Osteoblast (primary cell): ENCODE results near the gene ZBTB44. TPM values are rescaled to one million over a fixed set of nuclear protein-coding genes. Genes with fewer than 3 reads are reported as not detected.
A peak's percentile ranks its signal among the peaks of the same experiment; 100 is the strongest.

ENCODE experiments used
- DNase-seq: peaks from one replicate; pipeline ENCODE4 v3.0.0; 2011; ENCODE audit warnings: low spot score, mixed read lengths; ENCODE audit not compliant: insufficient read length; ENCODE audit errors: missing footprints
- H2AFZ ChIP-seq: 2 replicates; pipeline ENCODE4 v1.6.0; 2011; ENCODE audit warnings: mild to moderate bottlenecking, low read length
- H3K27ac ChIP-seq: 2 replicates; pipeline ENCODE4 v1.5.1; 2011; ENCODE audit warnings: mild to moderate bottlenecking, low read depth, low read length, moderate library complexity
- H3K27me3 ChIP-seq: 2 replicates; pipeline ENCODE4 v1.6.0; 2012; ENCODE audit warnings: mild to moderate bottlenecking, control low read depth, inconsistent platforms, low read length, moderate library complexity; ENCODE audit not compliant: insufficient read depth
- H3K36me3 ChIP-seq: 2 replicates; pipeline ENCODE4 v1.5.1; 2011; ENCODE audit warnings: mild to moderate bottlenecking, low read length, control low read depth, moderate library complexity; ENCODE audit not compliant: insufficient read depth
- H3K4me1 ChIP-seq: 2 replicates; pipeline ENCODE4 v1.5.1; 2011; ENCODE audit warnings: mild to moderate bottlenecking, low read length, control low read depth, moderate library complexity; ENCODE audit not compliant: insufficient read depth
- H3K4me2 ChIP-seq: 2 replicates; pipeline ENCODE4 v1.6.0; 2011; ENCODE audit warnings: mild to moderate bottlenecking, low read length; ENCODE audit not compliant: insufficient read depth
- H3K4me3 ChIP-seq: fragments of 200-600 bp; sonication (generic); 3 replicates; pipeline ENCODE4 v1.5.1; 2012; ENCODE audit warnings: mild to moderate bottlenecking, low read length, inconsistent platforms; ENCODE audit not compliant: insufficient read depth
- H3K79me2 ChIP-seq: 2 replicates; pipeline ENCODE4 v1.6.0; 2012; ENCODE audit warnings: mild to moderate bottlenecking, low read length, control low read depth, inconsistent platforms; ENCODE audit not compliant: insufficient read depth
- H3K9me3 ChIP-seq: 2 replicates; pipeline ENCODE4 v1.5.1; 2011; ENCODE audit warnings: low read depth, low read length, control low read depth
- H4K20me1 ChIP-seq: 2 replicates; pipeline ENCODE4 v1.6.0; 2012; ENCODE audit warnings: mild to moderate bottlenecking, low read length, control low read depth; ENCODE audit not compliant: insufficient read depth
- total RNA-seq: library from RNA; depleted of rRNA; stranded (reverse); fragments of >200 nt; gene quantifications from 2 replicates; pipeline ENCODE4 v1.2.3, GENCODE V29; 2012
- TF ChIP-seq, protein P1 (sequence below): IDR thresholded peaks from 2 replicates; pipeline ENCODE4 v1.5.1; 2011; ENCODE audit warnings: mild to moderate bottlenecking, low read depth, low read length, moderate library complexity; ENCODE audit errors: extremely low read depth

ZBTB44 gene, protein sequence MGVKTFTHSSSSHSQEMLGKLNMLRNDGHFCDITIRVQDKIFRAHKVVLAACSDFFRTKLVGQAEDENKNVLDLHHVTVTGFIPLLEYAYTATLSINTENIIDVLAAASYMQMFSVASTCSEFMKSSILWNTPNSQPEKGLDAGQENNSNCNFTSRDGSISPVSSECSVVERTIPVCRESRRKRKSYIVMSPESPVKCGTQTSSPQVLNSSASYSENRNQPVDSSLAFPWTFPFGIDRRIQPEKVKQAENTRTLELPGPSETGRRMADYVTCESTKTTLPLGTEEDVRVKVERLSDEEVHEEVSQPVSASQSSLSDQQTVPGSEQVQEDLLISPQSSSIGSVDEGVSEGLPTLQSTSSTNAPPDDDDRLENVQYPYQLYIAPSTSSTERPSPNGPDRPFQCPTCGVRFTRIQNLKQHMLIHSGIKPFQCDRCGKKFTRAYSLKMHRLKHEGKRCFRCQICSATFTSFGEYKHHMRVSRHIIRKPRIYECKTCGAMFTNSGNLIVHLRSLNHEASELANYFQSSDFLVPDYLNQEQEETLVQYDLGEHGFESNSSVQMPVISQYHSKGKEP
- total RNA-seq, result 47.1 and 50.3 TPM in 2 replicates

DNA sequence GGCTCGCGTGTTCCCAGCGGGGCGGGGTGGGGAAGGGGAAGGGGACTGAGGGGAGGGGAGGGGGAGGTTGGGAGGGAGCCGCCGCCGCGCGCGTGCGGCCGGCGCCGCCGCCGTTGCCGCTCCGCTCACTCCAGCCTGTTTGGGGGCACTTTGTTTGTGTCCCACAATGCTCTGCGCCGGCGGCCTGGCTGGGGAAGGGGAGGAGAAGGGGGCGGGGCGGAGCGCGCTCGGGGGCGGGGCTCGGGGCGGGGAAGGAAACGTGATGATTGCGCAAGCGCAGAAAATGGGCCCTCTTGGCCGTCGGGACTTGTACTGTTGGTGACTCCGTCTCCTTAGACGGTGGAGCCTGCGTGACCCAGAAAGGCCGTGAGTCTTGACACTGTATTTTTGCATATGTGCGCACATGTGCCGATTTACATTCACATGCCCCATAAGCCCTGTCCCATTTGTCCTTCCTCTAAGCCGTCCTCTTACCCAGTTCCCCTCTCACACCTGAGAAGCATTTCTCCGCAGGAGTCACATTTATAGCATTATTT is at the start of gene ZBTB44:
TSS of gene ZBTB44 (minus strand) at position 168 of the 536 bp plus-strand sequence. CDS start 53,044 bp downstream, outside the sequence.
- Histone ChIP-seq H3K36me3 (no peaks in the 10 kb centered on the region), H3K4me3 (peak within 1 kb of the TSS; percentile 77), H4K20me1 (peaks cover 8% of the 10 kb centered on the region), H3K4me2 (peak within 1 kb of the TSS; percentile 83), H3K9me3 (peaks cover 2% of the 10 kb centered on the region), H2AFZ (peak within 1 kb of the TSS; percentile 96), H3K27ac (peak within 1 kb of the TSS; percentile 29), H3K4me1 (peaks cover 14% of the 10 kb centered on the region), H3K79me2 (peaks cover 19% of the 10 kb centered on the region), H3K27me3 (no peaks in the 10 kb centered on the region)
- TF ChIP-seq, protein P1, sequence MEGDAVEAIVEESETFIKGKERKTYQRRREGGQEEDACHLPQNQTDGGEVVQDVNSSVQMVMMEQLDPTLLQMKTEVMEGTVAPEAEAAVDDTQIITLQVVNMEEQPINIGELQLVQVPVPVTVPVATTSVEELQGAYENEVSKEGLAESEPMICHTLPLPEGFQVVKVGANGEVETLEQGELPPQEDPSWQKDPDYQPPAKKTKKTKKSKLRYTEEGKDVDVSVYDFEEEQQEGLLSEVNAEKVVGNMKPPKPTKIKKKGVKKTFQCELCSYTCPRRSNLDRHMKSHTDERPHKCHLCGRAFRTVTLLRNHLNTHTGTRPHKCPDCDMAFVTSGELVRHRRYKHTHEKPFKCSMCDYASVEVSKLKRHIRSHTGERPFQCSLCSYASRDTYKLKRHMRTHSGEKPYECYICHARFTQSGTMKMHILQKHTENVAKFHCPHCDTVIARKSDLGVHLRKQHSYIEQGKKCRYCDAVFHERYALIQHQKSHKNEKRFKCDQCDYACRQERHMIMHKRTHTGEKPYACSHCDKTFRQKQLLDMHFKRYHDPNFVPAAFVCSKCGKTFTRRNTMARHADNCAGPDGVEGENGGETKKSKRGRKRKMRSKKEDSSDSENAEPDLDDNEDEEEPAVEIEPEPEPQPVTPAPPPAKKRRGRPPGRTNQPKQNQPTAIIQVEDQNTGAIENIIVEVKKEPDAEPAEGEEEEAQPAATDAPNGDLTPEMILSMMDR, result no peak
- DNase-seq, result peak; percentile 99

DNA sequence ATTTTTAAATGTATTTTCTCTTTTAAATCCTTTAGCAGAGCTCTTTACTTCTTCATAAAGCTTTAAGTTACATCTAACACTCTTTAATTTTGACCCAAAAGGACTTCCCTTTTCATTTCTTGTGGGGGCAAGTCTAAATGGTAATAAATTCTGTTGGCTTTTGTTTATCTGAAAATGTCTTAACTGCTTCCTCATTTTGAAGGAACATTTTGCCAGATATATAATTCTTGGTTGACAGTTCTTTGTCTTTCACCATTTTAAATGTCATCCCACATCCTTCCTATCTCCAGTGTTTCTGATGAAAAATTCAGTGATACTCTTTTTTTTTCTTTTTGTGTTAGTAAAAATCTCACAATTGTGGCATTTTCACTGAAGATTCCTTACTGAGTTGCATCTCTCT is 44.7 kb upstream of the ZBTB44 start:
- Histone ChIP-seq H3K9me3 (peaks cover 3% of the 10 kb centered on the region), H3K27ac (no peak overlapping the region), H3K4me1 (no peaks in the 10 kb centered on the region), H3K4me3 (no peak overlapping the region), H2AFZ (no peak overlapping the region), H3K4me2 (no peak overlapping the region), H4K20me1 (no peaks in the 10 kb centered on the region), H3K27me3 (peaks cover 13% of the 10 kb centered on the region), H3K36me3 (no peaks in the 10 kb centered on the region), H3K79me2 (no peaks in the 10 kb centered on the region)
- TF ChIP-seq, protein P1, result no peak
- DNase-seq, result no peak

DNA sequence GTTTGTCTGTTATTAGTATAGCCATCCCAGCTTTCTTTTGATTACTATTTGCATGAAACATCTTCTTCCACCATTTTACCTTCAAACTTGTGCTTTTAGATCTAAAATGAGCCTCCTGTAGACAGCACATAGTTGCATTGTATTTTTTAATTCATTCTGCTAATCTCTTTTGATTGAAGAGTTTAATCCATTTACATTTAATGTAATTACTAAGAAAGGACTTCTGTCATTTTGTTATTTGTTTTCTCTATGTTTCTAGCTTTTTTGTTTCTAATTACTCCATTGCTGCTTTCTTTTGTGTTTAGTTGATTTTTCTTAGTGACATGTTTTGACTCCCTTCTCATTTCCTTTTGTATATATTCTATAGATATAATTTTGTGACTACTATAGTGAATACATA is 43.7 kb upstream of the ZBTB44 start:
- Histone ChIP-seq H3K4me3 (no peak overlapping the region), H3K9me3 (peaks cover 3% of the 10 kb centered on the region), H2AFZ (no peak overlapping the region), H3K36me3 (no peaks in the 10 kb centered on the region), H3K4me2 (no peak overlapping the region), H3K27ac (no peak overlapping the region), H3K27me3 (peaks cover 12% of the 10 kb centered on the region), H3K79me2 (no peaks in the 10 kb centered on the region), H3K4me1 (no peaks in the 10 kb centered on the region), H4K20me1 (no peaks in the 10 kb centered on the region)
- TF ChIP-seq, protein P1, result no peak
- DNase-seq, result no peak

DNA sequence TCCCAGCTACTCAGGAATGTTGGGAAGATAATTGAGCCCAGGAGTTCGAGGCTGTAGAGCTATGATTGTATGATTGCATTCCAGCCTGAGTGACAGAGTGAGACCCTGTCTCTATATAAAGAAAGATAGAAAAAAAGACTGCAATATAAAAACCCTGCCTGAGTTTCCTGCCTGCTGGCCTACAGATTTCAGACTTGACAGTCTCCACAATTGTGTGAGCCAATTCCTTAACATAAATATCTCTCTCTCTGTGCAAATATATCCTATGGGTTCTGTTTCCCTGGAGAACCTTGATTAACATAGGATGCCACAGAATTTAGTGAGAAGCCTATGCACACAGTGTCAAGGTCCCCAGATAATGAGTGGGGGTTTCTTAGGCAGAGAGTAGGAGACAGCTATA is 32.5 kb upstream of the ZBTB44 start:
- no peak overlapping the region for H2AFZ ChIP-seq

More for the DNA sequence above, 32.5 kb upstream of the ZBTB44 start:
- Histone ChIP-seq H3K4me3 (no peak overlapping the region), H3K79me2 (no peaks in the 10 kb centered on the region), H3K9me3 (no peaks in the 10 kb centered on the region), H3K27ac (no peak overlapping the region), H3K4me1 (no peaks in the 10 kb centered on the region), H3K36me3 (no peaks in the 10 kb centered on the region), H3K4me2 (no peak overlapping the region), H4K20me1 (no peaks in the 10 kb centered on the region), H3K27me3 (peaks cover 24% of the 10 kb centered on the region)
- DNase-seq, result no peak
- TF ChIP-seq, protein P1, result no peak
